ENCODE measurements around the gene CD3G. TPM values are rescaled to one million over a fixed set of nuclear protein-coding genes. Genes with fewer than 3 reads are reported as not detected.

The CD3G gene
- total and polyA plus RNA-seq, 4 donors, result 0.19 to 0.84 (median 0.33) TPM

GRCh38 chr11:118359295-118359958, 15.3 kb downstream of the CD3G start, which contains the start of gene UBE4A:
Gene UBE4A (plus strand): TSS chr11:118359600. CDS start chr11:118365081, 5,481 bp downstream.
- peak; percentile 96 for DNase-seq (ENCODE audit: low spot score)

More at GRCh38 chr11:118359295-118359958, 15.3 kb downstream of the CD3G start, which contains the start of gene UBE4A:
- Histone ChIP-seq H3K4me3 (ENCODE audit: low read depth in 1 of 3, low read length in 3 of 3) (peak within 1 kb of the TSS; percentile 74 to 99 (median 98)), H3K9ac (ENCODE audit: low read depth in 1 of 2, low read length in 2 of 2) (peak within 1 kb of the TSS; percentile 79 to 85), H3K36me3 (ENCODE audit: control insufficient read depth in 4 of 4, insufficient read depth in 3 of 4, low read depth in 1 of 4, low read length in 3 of 4) (peaks cover 0 to 6% (median 1%) of the 10 kb centered on the region in 4 donors), H3K27me3 (ENCODE audit: control insufficient read depth in 4 of 4, insufficient read depth in 4 of 4, low read length in 3 of 4) (no peaks in the 10 kb centered on the region), H3K27ac (ENCODE audit: low read depth in 1 of 2, low read length in 2 of 2) (peak within 1 kb of the TSS; percentile 58 to 59), H3K4me1 (ENCODE audit: control insufficient read depth in 4 of 4, insufficient read depth in 4 of 4, low read length in 3 of 4) (peaks cover 2 to 20% (median 10%) of the 10 kb centered on the region in 4 donors), H3K9me3 (ENCODE audit: control insufficient read depth in 4 of 4, low read length in 3 of 4) (no peaks in the 10 kb centered on the region)
- WGBS, result 3% methylated on average over 33 of the region's 33 CpGs
- TF ChIP-seq YY1 (IDR thresholded peaks at IDR 0.05) (peak; percentile 80), RXRA (IDR thresholded peaks at IDR 0.05) (peak; percentile 72 to 78), FOXA2 (IDR thresholded peaks at IDR 0.05) (no peak), GABPA (IDR thresholded peaks at IDR 0.05 in 1 of 2, conservative IDR thresholded peaks at IDR 0.05 in 1 of 2) (peak; percentile 100), ATF3 (IDR thresholded peaks at IDR 0.05) (peak; percentile 68), EGR1 (IDR thresholded peaks at IDR 0.05; ENCODE audit: low read depth in 2 of 2) (no peak), HNF4G (IDR thresholded peaks at IDR 0.05) (peak; percentile 6), CTCF (IDR thresholded peaks at IDR 0.05; ENCODE audit: low read depth, low read length, missing input control) (no peak), ZBTB33 (IDR thresholded peaks at IDR 0.05) (peak; percentile 79), SP1 (IDR thresholded peaks at IDR 0.05) (peak; percentile 57), JUND (IDR thresholded peaks at IDR 0.05) (peak in 1 of 2 donors; percentile 36), NR2F2 (IDR thresholded peaks at IDR 0.05) (peak; percentile 90), MAX (IDR thresholded peaks at IDR 0.05) (peak; percentile 97), HNF4A (conservative IDR thresholded peaks at IDR 0.05) (peak; percentile 42 to 45), FOXA1 (IDR thresholded peaks at IDR 0.05) (no peak), RAD21 (IDR thresholded peaks at IDR 0.05) (peak; percentile 8 to 26), TAF1 (conservative IDR thresholded peaks at IDR 0.05) (peak; percentile 68), REST (IDR thresholded peaks at IDR 0.05) (no peak)

All from liver (tissue), 9 donors.